Measurements from ENCODE around the gene NOP53. TPM values are rescaled to one million over a fixed set of nuclear protein-coding genes. Genes with fewer than 3 reads are reported as not detected.

NOP53 gene
- total and polyA plus RNA-seq, 2 of the 8 experiments (the other 6 are each of a cell fraction or from before 2014, with no cell fraction given), result 107 to 245 TPM

- TF ChIP-seq, protein P1, sequence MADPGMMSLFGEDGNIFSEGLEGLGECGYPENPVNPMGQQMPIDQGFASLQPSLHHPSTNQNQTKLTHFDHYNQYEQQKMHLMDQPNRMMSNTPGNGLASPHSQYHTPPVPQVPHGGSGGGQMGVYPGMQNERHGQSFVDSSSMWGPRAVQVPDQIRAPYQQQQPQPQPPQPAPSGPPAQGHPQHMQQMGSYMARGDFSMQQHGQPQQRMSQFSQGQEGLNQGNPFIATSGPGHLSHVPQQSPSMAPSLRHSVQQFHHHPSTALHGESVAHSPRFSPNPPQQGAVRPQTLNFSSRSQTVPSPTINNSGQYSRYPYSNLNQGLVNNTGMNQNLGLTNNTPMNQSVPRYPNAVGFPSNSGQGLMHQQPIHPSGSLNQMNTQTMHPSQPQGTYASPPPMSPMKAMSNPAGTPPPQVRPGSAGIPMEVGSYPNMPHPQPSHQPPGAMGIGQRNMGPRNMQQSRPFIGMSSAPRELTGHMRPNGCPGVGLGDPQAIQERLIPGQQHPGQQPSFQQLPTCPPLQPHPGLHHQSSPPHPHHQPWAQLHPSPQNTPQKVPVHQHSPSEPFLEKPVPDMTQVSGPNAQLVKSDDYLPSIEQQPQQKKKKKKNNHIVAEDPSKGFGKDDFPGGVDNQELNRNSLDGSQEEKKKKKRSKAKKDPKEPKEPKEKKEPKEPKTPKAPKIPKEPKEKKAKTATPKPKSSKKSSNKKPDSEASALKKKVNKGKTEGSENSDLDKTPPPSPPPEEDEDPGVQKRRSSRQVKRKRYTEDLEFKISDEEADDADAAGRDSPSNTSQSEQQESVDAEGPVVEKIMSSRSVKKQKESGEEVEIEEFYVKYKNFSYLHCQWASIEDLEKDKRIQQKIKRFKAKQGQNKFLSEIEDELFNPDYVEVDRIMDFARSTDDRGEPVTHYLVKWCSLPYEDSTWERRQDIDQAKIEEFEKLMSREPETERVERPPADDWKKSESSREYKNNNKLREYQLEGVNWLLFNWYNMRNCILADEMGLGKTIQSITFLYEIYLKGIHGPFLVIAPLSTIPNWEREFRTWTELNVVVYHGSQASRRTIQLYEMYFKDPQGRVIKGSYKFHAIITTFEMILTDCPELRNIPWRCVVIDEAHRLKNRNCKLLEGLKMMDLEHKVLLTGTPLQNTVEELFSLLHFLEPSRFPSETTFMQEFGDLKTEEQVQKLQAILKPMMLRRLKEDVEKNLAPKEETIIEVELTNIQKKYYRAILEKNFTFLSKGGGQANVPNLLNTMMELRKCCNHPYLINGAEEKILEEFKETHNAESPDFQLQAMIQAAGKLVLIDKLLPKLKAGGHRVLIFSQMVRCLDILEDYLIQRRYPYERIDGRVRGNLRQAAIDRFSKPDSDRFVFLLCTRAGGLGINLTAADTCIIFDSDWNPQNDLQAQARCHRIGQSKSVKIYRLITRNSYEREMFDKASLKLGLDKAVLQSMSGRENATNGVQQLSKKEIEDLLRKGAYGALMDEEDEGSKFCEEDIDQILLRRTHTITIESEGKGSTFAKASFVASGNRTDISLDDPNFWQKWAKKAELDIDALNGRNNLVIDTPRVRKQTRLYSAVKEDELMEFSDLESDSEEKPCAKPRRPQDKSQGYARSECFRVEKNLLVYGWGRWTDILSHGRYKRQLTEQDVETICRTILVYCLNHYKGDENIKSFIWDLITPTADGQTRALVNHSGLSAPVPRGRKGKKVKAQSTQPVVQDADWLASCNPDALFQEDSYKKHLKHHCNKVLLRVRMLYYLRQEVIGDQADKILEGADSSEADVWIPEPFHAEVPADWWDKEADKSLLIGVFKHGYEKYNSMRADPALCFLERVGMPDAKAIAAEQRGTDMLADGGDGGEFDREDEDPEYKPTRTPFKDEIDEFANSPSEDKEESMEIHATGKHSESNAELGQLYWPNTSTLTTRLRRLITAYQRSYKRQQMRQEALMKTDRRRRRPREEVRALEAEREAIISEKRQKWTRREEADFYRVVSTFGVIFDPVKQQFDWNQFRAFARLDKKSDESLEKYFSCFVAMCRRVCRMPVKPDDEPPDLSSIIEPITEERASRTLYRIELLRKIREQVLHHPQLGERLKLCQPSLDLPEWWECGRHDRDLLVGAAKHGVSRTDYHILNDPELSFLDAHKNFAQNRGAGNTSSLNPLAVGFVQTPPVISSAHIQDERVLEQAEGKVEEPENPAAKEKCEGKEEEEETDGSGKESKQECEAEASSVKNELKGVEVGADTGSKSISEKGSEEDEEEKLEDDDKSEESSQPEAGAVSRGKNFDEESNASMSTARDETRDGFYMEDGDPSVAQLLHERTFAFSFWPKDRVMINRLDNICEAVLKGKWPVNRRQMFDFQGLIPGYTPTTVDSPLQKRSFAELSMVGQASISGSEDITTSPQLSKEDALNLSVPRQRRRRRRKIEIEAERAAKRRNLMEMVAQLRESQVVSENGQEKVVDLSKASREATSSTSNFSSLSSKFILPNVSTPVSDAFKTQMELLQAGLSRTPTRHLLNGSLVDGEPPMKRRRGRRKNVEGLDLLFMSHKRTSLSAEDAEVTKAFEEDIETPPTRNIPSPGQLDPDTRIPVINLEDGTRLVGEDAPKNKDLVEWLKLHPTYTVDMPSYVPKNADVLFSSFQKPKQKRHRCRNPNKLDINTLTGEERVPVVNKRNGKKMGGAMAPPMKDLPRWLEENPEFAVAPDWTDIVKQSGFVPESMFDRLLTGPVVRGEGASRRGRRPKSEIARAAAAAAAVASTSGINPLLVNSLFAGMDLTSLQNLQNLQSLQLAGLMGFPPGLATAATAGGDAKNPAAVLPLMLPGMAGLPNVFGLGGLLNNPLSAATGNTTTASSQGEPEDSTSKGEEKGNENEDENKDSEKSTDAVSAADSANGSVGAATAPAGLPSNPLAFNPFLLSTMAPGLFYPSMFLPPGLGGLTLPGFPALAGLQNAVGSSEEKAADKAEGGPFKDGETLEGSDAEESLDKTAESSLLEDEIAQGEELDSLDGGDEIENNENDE (IDR thresholded peaks at IDR 0.05; ENCODE audit: insufficient replicate concordance, low read length), result no peak
- TF ChIP-seq SIX5 (IDR thresholded peaks at IDR 0.05; ENCODE audit: low read depth, low read length) (no peak), TCF12 (IDR thresholded peaks at IDR 0.05; ENCODE audit: low read depth, low read length) (no peak), CTCF (IDR thresholded peaks at IDR 0.05; ENCODE audit: control extremely low read depth in 1 of 3, insufficient read depth in 1 of 3, low read depth in 1 of 3, low read length in 3 of 3) (no peak), CHD2 (IDR thresholded peaks at IDR 0.05; ENCODE audit: low read length) (no peak), JUND (IDR thresholded peaks at IDR 0.05; ENCODE audit: low read length) (no peak), YY1 (IDR thresholded peaks at IDR 0.05; ENCODE audit: low read depth, low read length) (no peak), CEBPB (IDR thresholded peaks at IDR 0.05; ENCODE audit: low read depth, low read length) (no peak), KDM5A (IDR thresholded peaks at IDR 0.05; ENCODE audit: low read length) (no peak), RFX5 (IDR thresholded peaks at IDR 0.05; ENCODE audit: borderline replicate concordance, low read depth, low read length) (no peak)
Observed at GRCh38 chr19:47780215-47780551, 34.8 kb downstream of the NOP53 start (continued).
